Measurements from ENCODE around the gene MMP25. TPM values are rescaled to one million over a fixed set of nuclear protein-coding genes. Genes with fewer than 3 reads are reported as not detected.

Gene MMP25
- total RNA-seq, 1 experiment from 2014 or later, result 0.11 TPM

- no peaks in the 10 kb centered on the region for H3K4me1 Mint-ChIP-seq (ENCODE audit: low read depth, unreplicated experiment)
- CTCF ChIA-PET, result interaction anchor here (1.1 to 2.7 kb wide), 7 partner anchors 10 to 77 kb away, joined by 3 to 44 read pairs (median 11); partner anchors contain the start of genes MMP25, ZNF213 and ZSCAN10
- H3K9me3 ChIP-seq, result no peaks in the 10 kb centered on the region
- H3K27ac Mint-ChIP-seq (ENCODE audit: unreplicated experiment), result no peak overlapping the region
- no peaks in the 10 kb centered on the region for H3K36me3 Mint-ChIP-seq (ENCODE audit: insufficient read depth, unreplicated experiment)
- no peak for DNase-seq
- no peaks in the 10 kb centered on the region for H3K9me3 Mint-ChIP-seq (ENCODE audit: unreplicated experiment)
- H3K36me3 ChIP-seq (ENCODE audit: control insufficient read depth, insufficient read depth, low read length), result no peaks in the 10 kb centered on the region
- H3K27me3 ChIP-seq (replicated peaks; ENCODE audit: control insufficient read depth, insufficient read depth, low read length), result no peaks in the 10 kb centered on the region
- H3K4me3 Mint-ChIP-seq (ENCODE audit: unreplicated experiment), result no peak overlapping the region
- POLR2A ChIA-PET, result interaction anchor here (0.9 kb wide), 1 partner anchor 72 kb away, joined by 3 read pairs; no protein-coding TSS in a partner anchor
- no peak for TF ChIP-seq CTCF (IDR thresholded peaks at IDR 0.05; ENCODE audit: insufficient read depth in 1 of 2, low read depth in 1 of 2, low read length in 1 of 2, severe bottlenecking in 1 of 2, unreplicated experiment in 1 of 2)
- BruUV-seq (replicated peaks), result TSS peak; percentile 18
- intact Hi-C loops (cut with micrococcal nuclease; ENCODE audit: unreplicated experiment), result loop anchor here (2.0 kb wide), 1 partner anchor 49 kb away; no protein-coding TSS in a partner anchor
- H3K27me3 Mint-ChIP-seq (ENCODE audit: insufficient read depth, unreplicated experiment), result no peaks in the 10 kb centered on the region
- no peak overlapping the region for H3K4me3 ChIP-seq (ENCODE audit: low read depth, low read length)
- H3K4me1 ChIP-seq, result peaks cover 13% of the 10 kb centered on the region
Observed at GRCh38 chr16:3057181-3058138, 11.1 kb downstream of the MMP25 start.

DNA sequence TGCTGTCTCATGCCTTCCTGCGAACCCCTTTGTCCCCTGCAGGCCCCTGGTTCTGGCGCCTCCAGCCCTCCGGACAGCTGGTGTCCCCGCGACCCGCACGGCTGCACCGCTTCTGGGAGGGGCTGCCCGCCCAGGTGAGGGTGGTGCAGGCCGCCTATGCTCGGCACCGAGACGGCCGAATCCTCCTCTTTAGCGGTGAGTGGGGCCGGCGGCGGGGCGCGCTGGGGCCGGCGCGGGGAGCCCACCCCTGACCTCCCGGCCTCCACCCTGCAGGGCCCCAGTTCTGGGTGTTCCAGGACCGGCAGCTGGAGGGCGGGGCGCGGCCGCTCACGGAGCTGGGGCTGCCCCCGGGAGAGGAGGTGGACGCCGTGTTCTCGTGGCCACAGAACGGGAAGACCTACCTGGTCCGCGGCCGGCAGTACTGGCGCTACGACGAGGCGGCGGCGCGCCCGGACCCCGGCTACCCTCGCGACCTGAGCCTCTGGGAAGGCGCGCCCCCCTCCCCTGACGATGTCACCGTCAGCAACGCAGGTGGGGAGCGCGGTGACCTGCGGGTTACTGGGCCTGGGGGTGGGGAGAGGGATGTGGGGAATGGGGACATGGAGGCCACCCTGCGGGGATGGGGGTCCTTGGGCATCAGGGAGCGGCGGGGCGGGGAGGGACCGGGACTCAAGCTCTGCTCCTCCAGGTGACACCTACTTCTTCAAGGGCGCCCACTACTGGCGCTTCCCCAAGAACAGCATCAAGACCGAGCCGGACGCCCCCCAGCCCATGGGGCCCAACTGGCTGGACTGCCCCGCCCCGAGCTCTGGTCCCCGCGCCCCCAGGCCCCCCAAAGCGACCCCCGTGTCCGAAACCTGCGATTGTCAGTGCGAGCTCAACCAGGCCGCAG, 12.0 kb downstream of the MMP25 start:
- Histone ChIP-seq H3K9me3 (no peaks in the 10 kb centered on the region), H3K4me3 (ENCODE audit: low read depth, low read length) (peak overlapping the region; percentile 91), H3K36me3 (ENCODE audit: control insufficient read depth, insufficient read depth, low read length) (no peaks in the 10 kb centered on the region), H3K27me3 (replicated peaks; ENCODE audit: control insufficient read depth, insufficient read depth, low read length) (no peaks in the 10 kb centered on the region), H3K4me1 (peaks cover 13% of the 10 kb centered on the region)
- Mint-ChIP-seq H3K4me3 (ENCODE audit: unreplicated experiment) (peak overlapping the region; percentile 81), H3K4me1 (ENCODE audit: low read depth, unreplicated experiment) (no peaks in the 10 kb centered on the region), H3K36me3 (ENCODE audit: insufficient read depth, unreplicated experiment) (no peaks in the 10 kb centered on the region), H3K27me3 (ENCODE audit: insufficient read depth, unreplicated experiment) (no peaks in the 10 kb centered on the region), H3K27ac (ENCODE audit: unreplicated experiment) (no peak overlapping the region), H3K9me3 (ENCODE audit: unreplicated experiment) (no peaks in the 10 kb centered on the region)
- ChIA-PET CTCF (interaction anchor here (0.6 to 2.7 kb wide), 17 partner anchors 11 to 101 kb away, joined by 3 to 44 read pairs (median 6); partner anchors contain the start of genes MMP25, TNFRSF12A, ZNF205 and ZNF213), POLR2A (interaction anchor here (0.5 to 0.9 kb wide), 3 partner anchors 37 to 71 kb away, joined by 3 to 6 read pairs (median 3); no protein-coding TSS in a partner anchor)
- no TSS peak for BruUV-seq (replicated peaks)
- TF ChIP-seq CTCF (IDR thresholded peaks at IDR 0.05; ENCODE audit: insufficient read depth in 1 of 2, low read depth in 1 of 2, low read length in 1 of 2, severe bottlenecking in 1 of 2, unreplicated experiment in 1 of 2), result no peak
- peak in 1 of 2 experiments; percentile 33 for DNase-seq
- intact Hi-C loops (cut with micrococcal nuclease; ENCODE audit: unreplicated experiment), result loop anchor here (1.0 to 2.0 kb wide), 3 partner anchors 48 to 71 kb away; no protein-coding TSS in a partner anchor
